PC-9 (cell line): ENCODE results near the gene RGL1.

Source experiments
- CTCF ChIP-seq: fragments of 200-600 bp; sonication (generic); conservative IDR thresholded peaks from 2 replicates; pipeline ENCODE4 v1.6.1; 2017; ENCODE audit warnings: mixed run types, antibody characterized with exemption, mild to moderate bottlenecking, moderate library complexity
- EZH2 ChIP-seq: fragments of 200-600 bp; sonication (generic); IDR thresholded peaks from 2 replicates; pipeline ENCODE4 v1.8.0; 2017; ENCODE audit warnings: antibody characterized with exemption, low read depth

- TF ChIP-seq CTCF: no peak
- no peak for TF ChIP-seq EZH2
These were observed 108.7 kb downstream of the RGL1 start for GRCh38 chr1:183913567-183913993.
